ENCODE measurements around the gene LRTM2. TPM values are rescaled to one million over a fixed set of nuclear protein-coding genes. Genes with fewer than 3 reads are reported as not detected.
A peak's percentile ranks its signal among the peaks of the same experiment; 100 is the strongest.

Gene LRTM2
- total RNA-seq, 1 experiment from 2014 or later: not detected

GRCh38 chr12:1794440-1795090 is 25.8 kb upstream of the LRTM2 start:
- Histone ChIP-seq H3K36me3 (ENCODE audit: low read depth, low read length) (no peaks in the 10 kb centered on the region), H3K4me2 (ENCODE audit: low read length) (no peak overlapping the region), H3K9me2 (replicated peaks; ENCODE audit: low read length) (no peaks in the 10 kb centered on the region), H3K9me3 (ENCODE audit: low read length) (no peaks in the 10 kb centered on the region), H3F3A (ENCODE audit: low read length, unreplicated experiment) (no peaks in the 10 kb centered on the region), H3K4me3 (ENCODE audit: low read length) (no peak overlapping the region), H3K79me2 (ENCODE audit: low read length) (no peaks in the 10 kb centered on the region), H3K27me3 (ENCODE audit: low read length) (no peaks in the 10 kb centered on the region), H3K9ac (ENCODE audit: low read length) (no peak overlapping the region), H3K4me1 (ENCODE audit: insufficient read depth, low read length) (peaks cover 5% of the 10 kb centered on the region; the same call in 1 of the 2 replicates), H2AFZ (ENCODE audit: low read length) (no peak overlapping the region), H3K27ac (ENCODE audit: low read length) (no peak overlapping the region), H4K20me1 (ENCODE audit: low read length) (no peaks in the 10 kb centered on the region)
- CTCF ChIA-PET: no interaction called here
- POLR2A ChIA-PET (ENCODE audit: unreplicated experiment): no interaction called here
- ATAC-seq (no peak), DNase-seq (no peak)
- no TSS peak for BruUV-seq (replicated peaks)
- no peak for TF ChIP-seq EZH2phosphoT487 (IDR thresholded peaks at IDR 0.05; ENCODE audit: borderline replicate concordance, low read length)
- TF ChIP-seq, protein P1, sequence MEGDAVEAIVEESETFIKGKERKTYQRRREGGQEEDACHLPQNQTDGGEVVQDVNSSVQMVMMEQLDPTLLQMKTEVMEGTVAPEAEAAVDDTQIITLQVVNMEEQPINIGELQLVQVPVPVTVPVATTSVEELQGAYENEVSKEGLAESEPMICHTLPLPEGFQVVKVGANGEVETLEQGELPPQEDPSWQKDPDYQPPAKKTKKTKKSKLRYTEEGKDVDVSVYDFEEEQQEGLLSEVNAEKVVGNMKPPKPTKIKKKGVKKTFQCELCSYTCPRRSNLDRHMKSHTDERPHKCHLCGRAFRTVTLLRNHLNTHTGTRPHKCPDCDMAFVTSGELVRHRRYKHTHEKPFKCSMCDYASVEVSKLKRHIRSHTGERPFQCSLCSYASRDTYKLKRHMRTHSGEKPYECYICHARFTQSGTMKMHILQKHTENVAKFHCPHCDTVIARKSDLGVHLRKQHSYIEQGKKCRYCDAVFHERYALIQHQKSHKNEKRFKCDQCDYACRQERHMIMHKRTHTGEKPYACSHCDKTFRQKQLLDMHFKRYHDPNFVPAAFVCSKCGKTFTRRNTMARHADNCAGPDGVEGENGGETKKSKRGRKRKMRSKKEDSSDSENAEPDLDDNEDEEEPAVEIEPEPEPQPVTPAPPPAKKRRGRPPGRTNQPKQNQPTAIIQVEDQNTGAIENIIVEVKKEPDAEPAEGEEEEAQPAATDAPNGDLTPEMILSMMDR (conservative IDR thresholded peaks at IDR 0.05; ENCODE audit: low read depth, low read length): no peak
- TF ChIP-seq EZH2 (IDR thresholded peaks at IDR 0.05; ENCODE audit: low read length, unreplicated experiment): no peak
- intact Hi-C loops (cut with micrococcal nuclease): loop anchor here (5.0 kb wide), 1 partner anchor 162 kb away; no protein-coding TSS in a partner anchor

DNA sequence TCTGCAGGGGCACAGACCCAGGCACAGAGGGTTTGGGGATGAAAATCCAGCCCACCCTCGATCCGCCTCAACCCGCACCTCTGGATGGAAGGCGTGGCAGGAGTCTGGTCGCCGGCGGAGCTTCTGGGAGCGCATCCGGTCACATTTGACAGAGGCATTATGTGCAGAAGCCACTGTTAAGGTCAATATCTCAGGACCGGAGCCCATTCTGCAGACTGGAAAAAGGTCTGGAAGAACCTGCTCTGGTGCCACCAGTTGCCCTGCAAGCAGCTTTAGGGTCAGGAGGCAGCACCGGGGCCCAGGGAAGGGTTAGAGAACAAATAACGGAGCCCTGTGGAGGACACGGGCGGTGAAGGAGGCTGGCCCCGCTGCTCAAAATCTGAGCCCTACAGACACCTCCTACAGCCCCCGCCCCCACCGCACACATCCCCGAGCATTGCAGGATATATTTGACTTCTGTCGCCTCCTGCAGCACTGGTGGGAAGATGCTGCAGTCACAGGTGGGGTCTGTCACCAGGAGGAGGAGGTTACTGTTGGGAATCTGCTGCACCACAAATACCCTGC is 25.1 kb upstream of the LRTM2 start:
- H4K20me1 ChIP-seq (ENCODE audit: low read length): no peaks in the 10 kb centered on the region
- no peak overlapping the region for H3K9ac ChIP-seq (ENCODE audit: low read length)
- no peaks in the 10 kb centered on the region for H3K36me3 ChIP-seq (ENCODE audit: low read depth, low read length)
- no peaks in the 10 kb centered on the region for H3K9me3 ChIP-seq (ENCODE audit: low read length)
- intact Hi-C loops (cut with micrococcal nuclease): no loop called here
- DNase-seq: no peak
- 0 out of 2 replicates have a peak overlapping the region, but pooled peaks have one; percentile 54 for H2AFZ ChIP-seq (ENCODE audit: low read length)
- ChIA-PET POLR2A (ENCODE audit: unreplicated experiment) (no interaction called here), CTCF (interaction anchor here (0.5 to 0.9 kb wide), 2 partner anchors 145 to 159 kb away, joined by 4 to 9 read pairs; no protein-coding TSS in a partner anchor)
- no peak overlapping the region for H3K27ac ChIP-seq (ENCODE audit: low read length)
- H3K27me3 ChIP-seq (ENCODE audit: low read length): no peaks in the 10 kb centered on the region
- no peak overlapping the region for H3K4me3 ChIP-seq (ENCODE audit: low read length)
- H3K9me2 ChIP-seq (replicated peaks; ENCODE audit: low read length): no peaks in the 10 kb centered on the region
- ATAC-seq: no peak
- peak overlapping the region; percentile 83 for H3K4me2 ChIP-seq (ENCODE audit: low read length)
- BruUV-seq (replicated peaks): no TSS peak
- H3K4me1 ChIP-seq (ENCODE audit: insufficient read depth, low read length): peaks cover 5% of the 10 kb centered on the region; the same call in 1 of the 2 replicates
- H3F3A ChIP-seq (ENCODE audit: low read length, unreplicated experiment): no peaks in the 10 kb centered on the region
- TF ChIP-seq, protein P1 (conservative IDR thresholded peaks at IDR 0.05; ENCODE audit: low read depth, low read length): no peak
- TF ChIP-seq EZH2phosphoT487 (IDR thresholded peaks at IDR 0.05; ENCODE audit: borderline replicate concordance, low read length) (no peak), EZH2 (IDR thresholded peaks at IDR 0.05; ENCODE audit: low read length, unreplicated experiment) (no peak)
- H3K79me2 ChIP-seq (ENCODE audit: low read length): no peaks in the 10 kb centered on the region

Data from PC-3 (cell line).